Measurements from ENCODE around the gene PARD3B.

The PARD3B gene

GRCh38 chr2:204899983-204900382, 354.7 kb downstream of the PARD3B start:
- Histone ChIP-seq H3K27ac (no peak overlapping the region), H3K4me3 (ENCODE audit: low read depth in 1 of 2, low read length in 1 of 2) (no peak overlapping the region), H3K9me3 (no peaks in the 10 kb centered on the region), H3K36me3 (no peaks in the 10 kb centered on the region), H3K27me3 (no peaks in the 10 kb centered on the region), H3K4me1 (ENCODE audit: control insufficient read depth in 1 of 2, insufficient read depth in 1 of 2, low read depth in 1 of 2, low read length in 1 of 2) (no peaks in the 10 kb centered on the region)
- TF ChIP-seq, protein P1, sequence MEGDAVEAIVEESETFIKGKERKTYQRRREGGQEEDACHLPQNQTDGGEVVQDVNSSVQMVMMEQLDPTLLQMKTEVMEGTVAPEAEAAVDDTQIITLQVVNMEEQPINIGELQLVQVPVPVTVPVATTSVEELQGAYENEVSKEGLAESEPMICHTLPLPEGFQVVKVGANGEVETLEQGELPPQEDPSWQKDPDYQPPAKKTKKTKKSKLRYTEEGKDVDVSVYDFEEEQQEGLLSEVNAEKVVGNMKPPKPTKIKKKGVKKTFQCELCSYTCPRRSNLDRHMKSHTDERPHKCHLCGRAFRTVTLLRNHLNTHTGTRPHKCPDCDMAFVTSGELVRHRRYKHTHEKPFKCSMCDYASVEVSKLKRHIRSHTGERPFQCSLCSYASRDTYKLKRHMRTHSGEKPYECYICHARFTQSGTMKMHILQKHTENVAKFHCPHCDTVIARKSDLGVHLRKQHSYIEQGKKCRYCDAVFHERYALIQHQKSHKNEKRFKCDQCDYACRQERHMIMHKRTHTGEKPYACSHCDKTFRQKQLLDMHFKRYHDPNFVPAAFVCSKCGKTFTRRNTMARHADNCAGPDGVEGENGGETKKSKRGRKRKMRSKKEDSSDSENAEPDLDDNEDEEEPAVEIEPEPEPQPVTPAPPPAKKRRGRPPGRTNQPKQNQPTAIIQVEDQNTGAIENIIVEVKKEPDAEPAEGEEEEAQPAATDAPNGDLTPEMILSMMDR (IDR thresholded peaks at IDR 0.05), result no peak

GRCh38 chr2:204900487-204900886, 355.2 kb downstream of the PARD3B start:
- Histone ChIP-seq H3K36me3 (no peaks in the 10 kb centered on the region), H3K4me1 (ENCODE audit: control insufficient read depth in 1 of 2, insufficient read depth in 1 of 2, low read depth in 1 of 2, low read length in 1 of 2) (no peaks in the 10 kb centered on the region), H3K27ac (no peak overlapping the region), H3K9me3 (no peaks in the 10 kb centered on the region), H3K27me3 (no peaks in the 10 kb centered on the region), H3K4me3 (ENCODE audit: low read depth in 1 of 2, low read length in 1 of 2) (no peak overlapping the region)
- TF ChIP-seq, protein P1 (IDR thresholded peaks at IDR 0.05), result no peak

- H3K36me3 ChIP-seq, result no peaks in the 10 kb centered on the region
- no peak overlapping the region for H3K27ac ChIP-seq
- TF ChIP-seq, protein P1 (IDR thresholded peaks at IDR 0.05), result no peak
- H3K4me3 ChIP-seq (ENCODE audit: low read depth in 1 of 2, low read length in 1 of 2), result no peak overlapping the region
- H3K4me1 ChIP-seq (ENCODE audit: control insufficient read depth in 1 of 2, insufficient read depth in 1 of 2, low read depth in 1 of 2, low read length in 1 of 2), result no peaks in the 10 kb centered on the region
- no peaks in the 10 kb centered on the region for H3K27me3 ChIP-seq
- H3K9me3 ChIP-seq, result no peaks in the 10 kb centered on the region
These were observed 355.6 kb downstream of the PARD3B start for GRCh38 chr2:204900910-204901309.

- no peak overlapping the region for H3K4me3 ChIP-seq (ENCODE audit: low read depth in 1 of 2, low read length in 1 of 2)
- TF ChIP-seq, protein P1 (IDR thresholded peaks at IDR 0.05), result no peak
- H3K36me3 ChIP-seq, result no peaks in the 10 kb centered on the region
- no peak overlapping the region for H3K27ac ChIP-seq
- H3K4me1 ChIP-seq (ENCODE audit: control insufficient read depth in 1 of 2, insufficient read depth in 1 of 2, low read depth in 1 of 2, low read length in 1 of 2), result no peaks in the 10 kb centered on the region
- no peaks in the 10 kb centered on the region for H3K9me3 ChIP-seq
- no peaks in the 10 kb centered on the region for H3K27me3 ChIP-seq
These were observed 356.3 kb downstream of the PARD3B start for GRCh38 chr2:204901591-204901990.

DNA sequence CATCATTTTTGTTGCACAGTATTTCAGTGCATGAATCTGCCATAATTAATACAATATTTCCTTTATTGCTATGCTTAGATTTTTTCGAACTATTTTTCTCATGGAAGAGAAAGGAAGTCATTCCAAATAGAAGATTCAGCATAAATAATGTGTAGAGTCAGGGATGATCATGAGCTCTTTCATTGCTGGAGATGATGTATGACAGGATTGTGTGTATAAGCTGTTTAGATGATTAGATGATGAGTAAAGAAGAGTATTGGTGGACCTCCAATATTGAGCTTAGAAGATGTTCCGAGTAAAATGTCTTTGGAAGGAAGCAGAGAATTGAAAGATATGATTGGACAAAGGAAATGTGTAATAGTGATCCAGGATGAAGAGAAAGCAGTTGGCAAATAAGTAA, 364.5 kb downstream of the PARD3B start:
- H3K27me3 ChIP-seq, result no peaks in the 10 kb centered on the region
- H3K9me3 ChIP-seq, result no peaks in the 10 kb centered on the region
- TF ChIP-seq, protein P1 (IDR thresholded peaks at IDR 0.05), result no peak
- H3K4me3 ChIP-seq (ENCODE audit: low read depth in 1 of 2, low read length in 1 of 2), result no peak overlapping the region
- H3K36me3 ChIP-seq, result no peaks in the 10 kb centered on the region
- H3K4me1 ChIP-seq (ENCODE audit: control insufficient read depth in 1 of 2, insufficient read depth in 1 of 2, low read depth in 1 of 2, low read length in 1 of 2), result no peaks in the 10 kb centered on the region
- no peak overlapping the region for H3K27ac ChIP-seq

GRCh38 chr2:204913312-204913711, 368.0 kb downstream of the PARD3B start:
- TF ChIP-seq, protein P1 (IDR thresholded peaks at IDR 0.05), result no peak
- no peak overlapping the region for H3K27ac ChIP-seq

More at GRCh38 chr2:204913312-204913711, 368.0 kb downstream of the PARD3B start:
- Histone ChIP-seq H3K27me3 (no peaks in the 10 kb centered on the region), H3K9me3 (no peaks in the 10 kb centered on the region), H3K36me3 (no peaks in the 10 kb centered on the region), H3K4me3 (ENCODE audit: low read depth in 1 of 2, low read length in 1 of 2) (no peak overlapping the region), H3K4me1 (ENCODE audit: control insufficient read depth in 1 of 2, insufficient read depth in 1 of 2, low read depth in 1 of 2, low read length in 1 of 2) (no peaks in the 10 kb centered on the region)
